Bronchial epithelial cell (primary cell): ENCODE results near the gene HECTD3. TPM values are rescaled to one million over a fixed set of nuclear protein-coding genes. Genes with fewer than 3 reads are reported as not detected.
"Not testable (repeated sequence)": the region's sequence is repeated elsewhere in the genome, so short reads cannot be mapped to it uniquely, and the experiment has no call there.

Experiments
- DNase-seq: peaks from one replicate; pipeline ENCODE4 v3.0.0-alpha.2; 2010; ENCODE audit warnings: low read depth
- FAIRE-seq: peaks from 2 replicates; lab custom pipeline; 2011; peaks lifted over from hg19 to GRCh38; lab: Jason Lieb, UNC
- H3K27me3 ChIP-seq: 2 replicates; pipeline ENCODE4 v1.5.1; 2011; ENCODE audit warnings: low read length; ENCODE audit not compliant: control insufficient read depth, insufficient read depth
- H3K36me3 ChIP-seq: 2 replicates; pipeline ENCODE4 v1.5.1; 2011; ENCODE audit warnings: low read length; ENCODE audit not compliant: control insufficient read depth, insufficient read depth
- H3K4me3 ChIP-seq: 2 replicates; pipeline ENCODE4 v1.5.1; 2011; ENCODE audit warnings: mild to moderate bottlenecking, low read depth, low read length, control low read depth
- total RNA-seq: library from RNA; depleted of rRNA; stranded (reverse); fragments of >200 nt; gene quantifications from 2 replicates; pipeline ENCODE4 v1.2.1, GENCODE V29; 2014
- TF ChIP-seq, protein P1 (sequence below): IDR thresholded peaks from 2 replicates; pipeline ENCODE4 v1.5.1; 2011; ENCODE audit warnings: mild to moderate bottlenecking, moderate library complexity, low read length, control low read depth, inconsistent platforms; ENCODE audit not compliant: insufficient read depth, severe bottlenecking

The HECTD3 gene
- total RNA-seq, 1 donor from 2014 or later = 12.1 TPM

- TF ChIP-seq, protein P1, sequence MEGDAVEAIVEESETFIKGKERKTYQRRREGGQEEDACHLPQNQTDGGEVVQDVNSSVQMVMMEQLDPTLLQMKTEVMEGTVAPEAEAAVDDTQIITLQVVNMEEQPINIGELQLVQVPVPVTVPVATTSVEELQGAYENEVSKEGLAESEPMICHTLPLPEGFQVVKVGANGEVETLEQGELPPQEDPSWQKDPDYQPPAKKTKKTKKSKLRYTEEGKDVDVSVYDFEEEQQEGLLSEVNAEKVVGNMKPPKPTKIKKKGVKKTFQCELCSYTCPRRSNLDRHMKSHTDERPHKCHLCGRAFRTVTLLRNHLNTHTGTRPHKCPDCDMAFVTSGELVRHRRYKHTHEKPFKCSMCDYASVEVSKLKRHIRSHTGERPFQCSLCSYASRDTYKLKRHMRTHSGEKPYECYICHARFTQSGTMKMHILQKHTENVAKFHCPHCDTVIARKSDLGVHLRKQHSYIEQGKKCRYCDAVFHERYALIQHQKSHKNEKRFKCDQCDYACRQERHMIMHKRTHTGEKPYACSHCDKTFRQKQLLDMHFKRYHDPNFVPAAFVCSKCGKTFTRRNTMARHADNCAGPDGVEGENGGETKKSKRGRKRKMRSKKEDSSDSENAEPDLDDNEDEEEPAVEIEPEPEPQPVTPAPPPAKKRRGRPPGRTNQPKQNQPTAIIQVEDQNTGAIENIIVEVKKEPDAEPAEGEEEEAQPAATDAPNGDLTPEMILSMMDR = no peak
- Histone ChIP-seq H3K27me3 (no peaks in the 10 kb centered on the region), H3K4me3 (no peak overlapping the region), H3K36me3 (peaks cover 37% of the 10 kb centered on the region)
- DNase-seq = no peak
- FAIRE-seq = peak; percentile 52
These were observed 8.2 kb downstream of the HECTD3 start for GRCh38 chr1:45002650-45003645.

GRCh38 chr1:45001576-45001975, 9.5 kb downstream of the HECTD3 start:
- H3K36me3 ChIP-seq = peaks cover 24% of the 10 kb centered on the region
- not testable (repeated sequence) for H3K27me3 ChIP-seq, H3K4me3 ChIP-seq, DNase-seq, FAIRE-seq

DNA sequence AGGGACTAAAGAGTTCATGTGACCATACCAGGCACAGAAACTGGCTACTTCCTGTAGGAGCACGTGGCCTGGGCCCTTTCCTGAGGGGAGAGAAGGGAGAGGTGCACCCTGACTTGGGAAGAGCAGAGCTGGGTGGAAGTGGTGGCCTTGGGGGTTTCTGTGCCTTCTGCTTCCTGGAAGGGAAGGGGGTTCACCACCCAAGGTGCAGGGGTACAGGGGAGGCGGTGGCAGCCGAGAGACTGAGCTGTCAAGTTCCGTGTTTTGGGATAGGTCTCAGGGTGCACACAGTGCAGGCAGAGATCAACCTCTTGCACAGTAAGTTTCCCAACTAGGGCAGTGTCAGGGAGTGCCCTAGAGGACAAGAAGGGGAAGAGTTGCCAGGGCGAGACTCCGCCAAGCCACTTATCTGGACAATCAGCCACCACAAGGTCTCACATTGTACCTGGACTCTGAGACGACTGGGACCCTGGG, 10.1 kb downstream of the HECTD3 start:
- no peak for DNase-seq
- Histone ChIP-seq H3K27me3 (no peaks in the 10 kb centered on the region), H3K4me3 (no peak overlapping the region), H3K36me3 (peaks cover 22% of the 10 kb centered on the region)
- TF ChIP-seq, protein P1 = no peak
- FAIRE-seq = no peak

DNA sequence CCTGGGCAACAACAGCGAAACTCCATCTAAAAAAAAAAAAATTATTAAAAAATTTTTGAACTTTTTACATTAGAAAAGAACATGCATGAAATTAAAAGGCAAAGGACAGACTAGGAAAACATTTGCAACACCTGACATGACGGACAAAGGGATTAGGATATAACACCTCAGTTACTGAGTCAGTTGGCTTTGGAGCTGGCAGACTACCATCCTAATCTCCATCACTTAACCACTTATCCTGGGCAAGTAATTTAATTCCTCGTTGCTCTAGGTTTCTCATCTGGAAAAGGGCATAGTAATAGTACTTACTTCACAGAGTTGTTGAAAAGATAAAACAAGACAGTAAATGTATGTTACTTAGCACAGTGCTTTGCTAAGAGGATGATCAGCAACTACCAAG, 11.9 kb downstream of the HECTD3 start:
- no peaks in the 10 kb centered on the region for H3K27me3 ChIP-seq
- FAIRE-seq (no peak), DNase-seq (no peak)
- no peak overlapping the region for H3K4me3 ChIP-seq
- TF ChIP-seq, protein P1 = no peak
- peaks cover 11% of the 10 kb centered on the region for H3K36me3 ChIP-seq

DNA sequence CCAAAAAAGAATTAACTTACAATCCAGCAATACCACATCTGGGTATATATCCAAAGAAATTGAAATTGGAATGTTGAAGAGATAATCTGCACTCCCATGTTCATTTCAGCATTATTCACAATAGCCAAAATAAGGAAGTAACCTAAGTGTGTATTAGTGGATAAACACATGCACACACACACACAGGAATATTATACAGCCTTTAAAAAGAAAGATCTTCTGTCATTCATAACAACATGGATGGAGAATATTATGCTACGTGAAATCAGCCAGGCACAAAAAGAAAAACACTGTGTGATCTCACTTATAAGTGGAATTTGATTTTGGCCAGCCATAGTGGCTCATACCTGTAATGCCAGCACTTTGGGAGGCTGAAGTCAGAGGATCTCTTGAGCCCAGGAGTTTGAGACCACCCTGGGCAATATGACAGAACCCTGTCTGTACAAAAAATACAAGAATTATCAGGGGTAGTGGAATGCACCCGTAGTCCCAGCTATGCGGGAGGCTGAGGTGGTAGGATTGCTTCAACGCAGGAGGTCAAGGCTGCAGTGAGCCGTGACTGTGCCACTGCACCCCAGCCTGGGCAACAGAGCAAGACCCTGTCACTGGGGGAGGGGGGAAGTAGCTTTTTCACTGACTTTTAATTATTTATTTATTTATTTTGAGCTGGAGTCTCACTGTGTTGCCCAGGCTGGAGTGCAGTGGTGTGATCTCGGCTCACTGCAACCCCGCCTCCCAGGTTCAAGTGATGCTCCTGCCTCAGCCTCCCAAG, 15.5 kb downstream of the HECTD3 start:
- TF ChIP-seq, protein P1 = no peak
- FAIRE-seq (no peak), DNase-seq (no peak)

More for the DNA sequence above, 15.5 kb downstream of the HECTD3 start:
- H3K27me3 ChIP-seq = no peaks in the 10 kb centered on the region
- H3K36me3 ChIP-seq = no peaks in the 10 kb centered on the region
- H3K4me3 ChIP-seq = no peak overlapping the region
